Coronary artery (tissue), 2 donors: ENCODE measurements around the gene OPN5.

Source experiments
- DNase-seq: peaks from one replicate; pipeline ENCODE4 v3.0.0-alpha.2; 2017; ENCODE audit warnings: low spot score
- H3K27ac ChIP-seq, 2 donors: fragments of 200-600 bp; sonication (generic); one replicate each; pipeline ENCODE4 v1.5.1; 2016 to 2019
- H3K4me3 ChIP-seq: fragments of 200-600 bp; sonication (generic); 2 replicates; pipeline ENCODE4 v1.5.1; 2016; ENCODE audit warnings: mild to moderate bottlenecking, moderate library complexity
- TF ChIP-seq, protein P1 (sequence below): fragments of 200-600 bp; sonication (generic); IDR thresholded peaks from one replicate; pipeline ENCODE4 v1.5.1; 2019; ENCODE audit warnings: antibody characterized with exemption

Gene OPN5

GRCh38 chr6:47852727-47853126 is 70.9 kb downstream of the OPN5 start:
- no peak for DNase-seq
- TF ChIP-seq, protein P1, sequence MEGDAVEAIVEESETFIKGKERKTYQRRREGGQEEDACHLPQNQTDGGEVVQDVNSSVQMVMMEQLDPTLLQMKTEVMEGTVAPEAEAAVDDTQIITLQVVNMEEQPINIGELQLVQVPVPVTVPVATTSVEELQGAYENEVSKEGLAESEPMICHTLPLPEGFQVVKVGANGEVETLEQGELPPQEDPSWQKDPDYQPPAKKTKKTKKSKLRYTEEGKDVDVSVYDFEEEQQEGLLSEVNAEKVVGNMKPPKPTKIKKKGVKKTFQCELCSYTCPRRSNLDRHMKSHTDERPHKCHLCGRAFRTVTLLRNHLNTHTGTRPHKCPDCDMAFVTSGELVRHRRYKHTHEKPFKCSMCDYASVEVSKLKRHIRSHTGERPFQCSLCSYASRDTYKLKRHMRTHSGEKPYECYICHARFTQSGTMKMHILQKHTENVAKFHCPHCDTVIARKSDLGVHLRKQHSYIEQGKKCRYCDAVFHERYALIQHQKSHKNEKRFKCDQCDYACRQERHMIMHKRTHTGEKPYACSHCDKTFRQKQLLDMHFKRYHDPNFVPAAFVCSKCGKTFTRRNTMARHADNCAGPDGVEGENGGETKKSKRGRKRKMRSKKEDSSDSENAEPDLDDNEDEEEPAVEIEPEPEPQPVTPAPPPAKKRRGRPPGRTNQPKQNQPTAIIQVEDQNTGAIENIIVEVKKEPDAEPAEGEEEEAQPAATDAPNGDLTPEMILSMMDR: no peak
- Histone ChIP-seq H3K27ac (no peak overlapping the region), H3K4me3 (no peak overlapping the region)

DNA sequence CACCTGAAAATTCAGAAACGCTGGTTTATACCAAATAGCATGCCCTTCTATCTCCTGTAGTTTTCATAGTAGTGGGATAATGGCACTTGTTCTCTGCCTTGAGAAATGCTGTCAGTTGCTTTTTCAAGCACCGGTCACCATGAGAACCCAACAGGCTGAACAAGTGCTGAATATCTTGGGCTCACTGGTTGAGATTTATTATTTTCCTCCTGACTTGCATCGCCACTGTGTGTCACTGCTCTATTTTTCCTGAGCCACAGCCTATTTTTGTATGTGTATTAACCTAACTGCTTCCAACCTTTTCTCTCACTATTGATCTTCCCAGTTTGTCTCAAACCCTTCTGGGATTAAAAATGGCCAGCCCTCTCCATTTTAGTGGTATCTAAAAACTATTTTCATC is 71.9 kb downstream of the OPN5 start:
- TF ChIP-seq, protein P1: no peak
- H3K27ac ChIP-seq: no peak overlapping the region
- no peak overlapping the region for H3K4me3 ChIP-seq
- no peak for DNase-seq

DNA sequence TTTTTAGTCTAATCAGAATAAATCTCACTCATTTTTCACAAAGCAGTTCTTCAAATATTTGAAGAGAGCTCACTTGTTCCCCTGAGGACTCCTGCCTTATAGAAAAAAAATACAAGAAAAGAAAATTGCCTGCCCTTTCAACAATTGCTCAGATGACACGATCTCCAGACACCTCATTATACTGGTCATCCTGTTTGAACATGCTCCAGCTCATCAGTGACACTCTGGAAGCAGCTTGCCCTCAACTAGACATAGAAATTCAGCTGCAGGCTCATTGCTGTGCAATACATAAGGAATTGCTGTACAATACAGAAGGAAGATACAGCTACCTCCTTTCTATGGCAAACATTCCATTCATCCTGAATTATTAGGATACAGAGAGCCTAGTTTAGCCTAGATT is 73.1 kb downstream of the OPN5 start:
- no peak for DNase-seq
- Histone ChIP-seq H3K4me3 (no peak overlapping the region), H3K27ac (no peak overlapping the region)
- TF ChIP-seq, protein P1: no peak

- H3K4me3 ChIP-seq: no peak overlapping the region
- DNase-seq: no peak
- TF ChIP-seq, protein P1: no peak
- H3K27ac ChIP-seq: no peak overlapping the region
Measured at GRCh38 chr6:47859175-47859574, 77.3 kb downstream of the OPN5 start.

GRCh38 chr6:47862731-47863130 is 80.9 kb downstream of the OPN5 start:
- DNase-seq: no peak
- H3K27ac ChIP-seq: no peak overlapping the region
- TF ChIP-seq, protein P1: no peak
- H3K4me3 ChIP-seq: no peak overlapping the region

GRCh38 chr6:47865206-47865605 is 83.4 kb downstream of the OPN5 start:
- Histone ChIP-seq H3K4me3 (no peak overlapping the region), H3K27ac (no peak overlapping the region)

DNA sequence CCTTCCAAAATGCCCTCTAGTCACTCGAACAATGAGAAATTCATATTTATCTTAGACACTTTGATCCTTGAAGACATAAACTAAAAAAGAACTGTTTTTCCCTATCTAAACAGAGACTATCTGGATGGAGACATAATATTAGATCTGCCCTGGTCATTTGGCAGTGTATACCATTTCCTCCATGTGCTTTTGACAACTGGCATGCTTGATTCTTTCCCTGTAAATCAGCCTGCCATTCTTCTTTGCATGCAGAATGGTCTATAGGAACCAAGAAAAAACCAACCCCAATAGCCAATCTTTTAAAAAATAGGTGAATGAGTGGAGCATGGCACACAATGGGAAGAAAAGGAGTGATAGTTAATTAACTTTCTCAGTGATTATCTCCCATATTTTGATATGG is 93.8 kb downstream of the OPN5 start:
- Histone ChIP-seq H3K27ac (no peak overlapping the region), H3K4me3 (no peak overlapping the region)
- no peak for DNase-seq
- TF ChIP-seq, protein P1: no peak

More at GRCh38 chr6:47865206-47865605, 83.4 kb downstream of the OPN5 start:
- TF ChIP-seq, protein P1: no peak
- DNase-seq: no peak
